Left lobe of liver (tissue), 1 donor: Measurements from ENCODE around the gene ABHD14A. TPM values are rescaled to one million over a fixed set of nuclear protein-coding genes. Genes with fewer than 3 reads are reported as not detected.

Source experiments
- total RNA-seq: library from RNA; stranded (reverse); gene quantifications from one replicate; pipeline ENCODE4 v1.2.1, GENCODE V29; 2021
- donor health status: DM: no; HTN: yes; CAD: no.

The ABHD14A gene
- total RNA-seq, 1 donor from 2014 or later, result 13.8 TPM

Other genes starting within 250 kb of the ABHD14A start
- gene IQCF6, start 195.8 kb upstream of the ABHD14A start, total RNA-seq, result not detected
- gene IQCF2, start 113.4 kb upstream of the ABHD14A start, total RNA-seq, result not detected
- not detected for gene IQCF5, start 99.5 kb upstream of the ABHD14A start, total RNA-seq
- not detected for gene IQCF1, start 71.7 kb upstream of the ABHD14A start, total RNA-seq
- 7.6 TPM for gene RRP9, start 33.2 kb upstream of the ABHD14A start, total RNA-seq
- gene PARP3, start 32.7 kb upstream of the ABHD14A start, total RNA-seq, result 23.7 TPM
- not detected for gene GPR62, start 19.7 kb upstream of the ABHD14A start, total RNA-seq
- 7.4 TPM for gene PCBP4, start 7.6 kb upstream of the ABHD14A start, total RNA-seq
- gene ABHD14B, start 1.0 kb upstream of the ABHD14A start, total RNA-seq, result 113 TPM
- 301 TPM for gene ACY1, start 8.5 kb downstream of the ABHD14A start, total RNA-seq
- 392 TPM for gene RPL29, start 20.8 kb downstream of the ABHD14A start, total RNA-seq
- 4.3 TPM for gene DUSP7, start 81.5 kb downstream of the ABHD14A start, total RNA-seq
- 2.1 TPM for gene POC1A, start 179.4 kb downstream of the ABHD14A start, total RNA-seq
- 187 TPM for gene ALAS1, start 223.1 kb downstream of the ABHD14A start, total RNA-seq